CD4-positive, alpha-beta T cell treated with Interleukin-1 beta for 1 hour (primary cell): ENCODE measurements around the gene RGS17.
"Not testable (repeated sequence)": the region's sequence is repeated elsewhere in the genome, so short reads cannot be mapped to it uniquely, and the experiment has no call there.

ENCODE experiments used
- DNase-seq, 2 donors: peaks; one replicate each; pipeline ENCODE4 v3.0.0-alpha.2; 2020 to 2022

The RGS17 gene

DNA sequence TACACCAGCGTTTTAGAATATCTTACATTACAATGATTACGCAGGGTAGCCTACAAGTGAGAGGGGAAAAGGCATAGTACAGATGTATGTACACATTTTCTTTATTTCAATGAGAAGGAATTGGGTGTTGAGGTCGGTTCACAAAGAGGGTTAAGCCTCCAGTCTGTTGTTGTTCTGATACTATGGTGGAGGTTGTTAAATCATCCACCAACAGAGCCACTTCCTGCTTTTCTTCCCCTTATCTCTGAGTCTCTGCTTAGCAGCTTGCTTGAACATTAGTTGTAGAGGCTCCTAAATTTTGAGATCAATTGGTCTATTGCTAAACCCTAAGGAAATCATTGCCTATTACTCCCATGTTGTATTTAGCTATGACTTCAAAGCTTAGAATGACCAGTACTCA lies 7.3 kb downstream of the RGS17 start:
- DNase-seq, result no peak

DNA sequence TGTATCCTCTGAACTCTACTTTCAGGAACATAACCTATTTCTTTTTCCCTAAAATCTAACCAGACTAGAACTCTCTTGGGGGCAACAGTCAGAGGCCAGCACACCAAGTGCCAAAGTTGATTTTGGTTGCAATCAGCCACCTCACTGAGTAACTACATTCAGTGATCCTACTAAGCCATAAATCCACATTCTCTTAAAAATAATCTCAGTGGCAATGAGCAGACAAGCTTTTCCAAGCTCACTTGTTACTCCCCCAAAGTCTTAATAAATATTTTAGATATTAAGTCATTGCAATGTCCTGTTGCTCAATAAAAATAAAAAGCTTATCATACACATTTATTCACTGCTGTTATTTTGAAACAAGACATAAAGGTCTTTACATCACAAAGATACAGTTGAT lies 9.8 kb downstream of the RGS17 start:
- DNase-seq, result no peak

DNA sequence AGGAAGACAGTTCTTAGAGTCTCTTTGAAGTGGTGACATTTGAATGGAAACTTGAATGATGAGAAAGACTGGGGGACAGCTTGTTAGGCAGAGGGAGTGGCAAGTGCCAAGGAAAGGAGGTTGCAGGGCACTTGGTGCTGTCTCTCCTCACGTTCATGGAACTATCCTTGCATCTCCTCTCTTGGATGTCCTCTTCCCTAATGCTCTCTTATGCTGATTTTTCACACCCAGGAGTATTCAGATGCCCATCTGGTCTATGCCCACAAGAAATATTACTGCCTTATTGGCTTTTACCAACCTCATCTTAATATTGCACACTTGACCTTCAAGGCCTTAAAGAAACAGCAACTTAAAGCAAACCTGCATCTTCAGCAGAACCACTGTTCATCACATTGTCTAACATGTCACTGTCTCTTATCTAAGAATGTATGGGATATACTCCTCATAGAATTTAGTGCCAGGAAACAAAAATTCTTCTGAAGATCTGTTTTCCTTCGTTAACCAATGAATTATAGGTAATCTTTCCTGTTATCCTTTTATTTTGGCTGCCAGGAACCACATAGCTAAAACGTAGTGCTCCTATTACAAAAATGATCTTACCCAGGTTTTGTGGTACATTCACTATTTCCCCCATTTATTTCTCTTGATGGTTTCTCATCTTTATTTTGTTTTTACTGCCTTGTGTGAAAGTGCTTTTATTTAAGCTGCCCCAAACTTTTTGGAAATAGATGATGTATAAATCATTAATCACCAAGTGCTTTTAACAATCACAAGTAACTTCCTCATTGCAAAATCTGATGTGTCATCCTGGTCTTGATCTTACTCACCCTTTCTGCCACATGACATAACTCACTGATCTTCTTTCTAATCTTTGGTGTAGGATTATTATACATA lies 12.8 kb downstream of the RGS17 start:
- no peak for DNase-seq

DNA sequence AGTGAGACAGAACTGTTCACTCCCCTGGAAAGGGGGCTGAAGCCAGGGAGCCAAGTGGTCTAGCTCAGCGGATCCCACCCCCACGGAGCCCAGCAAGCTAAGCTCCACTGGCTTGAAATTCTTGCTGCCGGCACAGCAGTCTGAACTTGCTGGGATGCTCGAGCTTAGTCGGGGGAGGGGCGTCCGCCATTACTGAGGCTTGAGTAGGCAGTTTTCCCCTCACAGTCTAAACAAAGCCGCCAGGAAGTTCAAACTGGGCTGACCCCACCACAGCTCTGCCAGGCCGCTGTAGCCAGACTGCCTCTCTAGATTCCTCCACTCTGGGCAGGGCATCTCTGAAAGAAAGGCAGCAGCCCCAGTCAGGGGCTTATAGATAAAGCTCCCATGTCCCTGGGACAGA lies 20.0 kb downstream of the RGS17 start:
- DNase-seq, result not testable (repeated sequence)

DNA sequence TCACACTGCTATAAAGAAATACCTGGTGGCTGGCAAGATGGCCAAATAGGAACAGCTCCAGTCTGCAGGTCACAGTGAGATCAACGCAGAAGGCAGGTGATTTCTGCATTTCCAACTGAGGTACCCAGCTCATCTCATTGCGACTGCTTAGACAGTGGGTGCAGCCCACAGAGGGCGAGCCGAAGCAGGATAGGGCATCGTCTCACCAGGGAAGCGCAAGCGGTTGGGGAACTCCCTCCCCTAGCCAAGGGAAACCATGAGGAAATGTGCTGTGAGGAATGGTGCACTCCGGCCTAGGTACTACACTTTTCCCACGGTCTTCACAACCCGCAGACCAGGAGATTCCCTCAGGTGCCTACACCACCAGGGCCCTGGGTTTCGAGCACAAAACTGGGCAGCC lies 20.5 kb downstream of the RGS17 start:
- not testable (repeated sequence) for DNase-seq

DNA sequence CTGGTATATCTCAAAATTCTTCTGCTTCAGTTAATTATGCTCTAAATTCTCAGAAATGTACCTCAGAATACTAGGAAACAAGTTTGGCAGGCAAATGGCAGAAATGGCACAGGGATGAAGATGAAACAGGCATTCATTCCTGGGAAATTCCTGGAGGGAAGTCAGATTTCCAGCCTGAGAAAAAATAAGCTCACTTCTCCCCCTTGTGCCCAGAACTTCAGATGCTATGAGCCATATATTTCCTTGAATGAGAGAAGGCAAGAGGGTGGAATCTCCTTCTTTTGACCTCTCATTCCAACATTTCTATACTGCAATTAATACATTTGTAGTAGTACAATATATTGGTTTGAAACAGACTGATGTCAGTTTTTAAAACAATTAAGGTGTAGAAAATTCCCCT lies 22.8 kb downstream of the RGS17 start:
- no peak for DNase-seq

DNA sequence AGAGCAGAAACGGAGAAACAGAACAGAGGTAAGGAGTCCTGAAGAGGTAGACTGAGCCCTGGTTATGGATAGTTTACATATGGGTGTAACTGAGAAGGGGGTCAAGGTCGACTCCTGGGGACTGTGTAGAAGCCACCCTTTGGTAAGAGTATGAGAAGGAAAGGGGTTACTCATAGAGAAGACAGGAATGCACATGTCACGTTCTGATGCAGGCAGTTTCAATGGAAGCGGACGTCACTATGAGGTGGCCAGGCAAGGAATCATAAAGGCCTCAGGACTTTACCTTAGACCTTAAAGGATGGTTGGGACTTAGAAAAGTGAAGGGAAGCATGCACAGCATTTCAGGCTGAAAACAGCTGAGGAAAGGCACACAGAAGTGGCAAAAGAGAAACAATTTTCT lies 25.1 kb downstream of the RGS17 start:
- no peak for DNase-seq

DNA sequence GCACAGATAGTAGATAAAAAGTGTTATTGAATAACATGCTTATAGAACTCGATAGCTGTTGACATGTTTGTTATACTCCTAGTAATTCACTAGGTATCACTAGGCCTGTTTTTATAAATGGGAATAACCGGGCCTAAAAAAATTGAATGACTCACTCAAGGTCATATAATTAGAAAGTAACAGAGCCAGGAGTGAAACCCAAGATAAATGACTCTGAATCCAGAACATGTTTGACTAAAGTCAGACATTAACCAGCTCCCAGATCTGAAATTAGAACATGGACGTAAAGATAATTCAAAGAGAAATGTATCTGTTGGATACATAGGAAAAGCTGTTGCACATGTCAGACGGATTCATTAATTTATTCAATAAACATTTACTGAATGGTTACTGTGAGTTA lies 26.9 kb downstream of the RGS17 start:
- no peak for DNase-seq

DNA sequence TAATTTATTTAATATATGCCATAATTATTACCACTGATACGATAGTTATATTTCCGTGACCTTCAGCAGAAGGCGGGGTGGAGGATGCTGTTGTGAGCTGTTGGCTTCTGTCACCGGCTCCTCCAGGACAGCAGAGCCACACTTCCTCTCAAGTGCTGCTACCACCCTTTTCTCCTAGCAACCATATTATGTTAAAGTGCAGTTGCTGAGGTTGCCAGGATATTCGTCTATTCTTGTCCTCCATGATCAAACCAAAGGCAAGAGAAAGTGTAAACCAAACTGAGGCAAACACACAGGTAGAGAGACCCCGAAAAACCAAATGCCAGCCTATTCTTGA lies 27.8 kb downstream of the RGS17 start:
- DNase-seq, result no peak

DNA sequence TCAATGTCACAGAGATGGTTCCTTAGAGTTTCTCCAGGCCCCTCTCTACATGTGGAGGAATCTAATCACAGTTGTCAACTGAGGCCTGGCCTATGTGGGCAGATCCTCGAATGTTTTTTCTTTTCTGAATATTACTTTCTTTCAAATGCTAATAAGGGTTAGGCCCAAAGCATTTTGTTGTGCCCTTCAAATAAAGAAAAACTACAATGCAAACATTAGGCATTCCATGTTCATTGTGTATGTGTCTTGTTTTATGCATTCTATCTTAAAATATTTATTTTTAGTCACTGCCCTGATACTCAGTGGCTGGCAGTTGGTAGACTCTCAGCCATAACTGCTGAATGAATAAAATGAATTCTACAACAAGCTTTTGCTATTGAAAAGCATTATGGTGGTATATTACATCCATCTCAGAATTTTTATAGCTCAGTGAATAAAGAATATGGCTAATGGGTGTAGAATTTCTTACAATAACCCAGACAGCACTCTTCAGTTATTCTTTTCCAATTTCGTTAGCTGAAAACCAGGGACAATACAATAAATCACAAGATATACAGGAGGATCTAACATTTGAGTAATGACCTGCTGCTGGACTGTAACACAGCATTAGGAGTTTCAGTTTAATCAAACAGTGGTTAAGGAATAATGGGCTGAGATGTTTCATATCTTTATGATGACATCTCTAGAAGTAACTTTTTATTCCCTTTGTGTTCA lies 28.3 kb downstream of the RGS17 start:
- DNase-seq, result no peak

DNA sequence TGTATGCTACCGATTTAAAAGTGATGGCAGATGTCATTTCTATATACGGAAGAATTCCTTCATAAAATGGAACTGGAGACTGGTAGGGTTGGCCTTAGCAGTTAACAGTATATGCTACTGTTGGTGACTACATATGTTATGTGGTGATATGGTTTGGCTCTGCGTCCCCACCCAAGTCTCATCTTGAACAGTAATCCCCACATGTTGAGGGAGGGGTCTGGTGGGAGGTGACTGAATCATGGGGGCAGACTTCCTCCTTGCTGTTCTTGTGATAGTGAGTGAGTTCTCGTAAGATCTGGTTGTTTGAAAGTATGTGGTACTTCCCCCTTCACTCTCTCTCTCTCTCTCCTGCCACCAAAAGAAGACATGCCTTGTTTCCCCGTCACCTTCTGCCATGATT lies 29.6 kb downstream of the RGS17 start:
- no peak for DNase-seq

DNA sequence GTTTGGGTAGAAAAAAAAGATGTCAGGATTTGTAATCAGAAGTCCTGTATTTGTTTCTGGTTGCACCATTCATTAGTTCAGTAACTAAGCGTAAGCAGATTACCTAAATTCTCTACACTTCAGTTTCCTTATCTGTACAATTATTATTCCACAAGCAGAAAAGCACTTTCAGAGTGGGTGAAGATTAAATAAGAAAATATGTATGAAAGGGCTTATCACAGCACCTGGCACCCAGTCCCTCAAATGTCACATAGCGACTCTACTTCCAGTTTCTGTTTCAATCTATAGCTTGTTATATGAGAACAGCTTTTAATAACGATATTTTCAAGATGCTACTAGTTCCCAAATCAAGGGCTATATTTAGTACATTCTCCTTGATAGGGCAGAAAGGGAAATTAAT lies 31.4 kb downstream of the RGS17 start:
- no peak for DNase-seq

DNA sequence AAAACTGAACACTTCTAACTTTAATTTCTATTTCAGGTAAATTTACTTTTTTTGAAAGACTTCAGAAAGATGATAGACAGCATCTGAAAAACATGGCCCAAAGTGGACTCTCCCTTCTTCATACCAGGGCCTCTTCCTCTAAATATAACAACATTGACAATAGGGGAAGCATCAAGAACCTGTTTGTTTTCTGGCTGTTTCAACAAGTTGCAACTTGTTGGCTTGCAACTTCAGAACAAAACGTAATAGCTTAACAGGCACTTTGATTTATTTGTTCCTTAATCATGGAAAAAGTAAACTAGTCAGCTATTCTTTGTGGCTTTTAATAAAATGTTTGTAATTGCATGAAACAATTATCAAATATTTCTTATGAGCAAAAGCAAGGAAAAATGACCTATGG lies 34.3 kb downstream of the RGS17 start:
- no peak for DNase-seq

DNA sequence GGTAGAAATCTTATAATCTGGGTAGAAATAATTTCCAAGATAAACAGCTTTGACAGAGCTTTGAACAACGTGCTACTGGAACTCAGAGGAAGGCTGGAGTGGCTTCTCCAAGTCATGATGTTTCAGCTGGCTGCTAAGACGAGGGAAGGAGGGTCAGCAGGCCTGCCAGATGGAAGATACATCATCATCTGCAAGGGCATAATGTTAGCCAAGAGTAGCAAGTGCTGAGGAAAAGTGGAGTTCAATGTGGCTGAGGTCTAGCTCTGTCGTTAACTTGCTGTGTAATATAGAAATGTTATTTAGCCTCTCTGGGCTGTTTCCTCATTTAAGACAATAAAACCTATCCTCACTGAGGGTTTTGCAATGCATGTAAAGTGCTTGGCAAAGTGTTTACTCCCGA lies 35.1 kb downstream of the RGS17 start:
- no peak for DNase-seq

DNA sequence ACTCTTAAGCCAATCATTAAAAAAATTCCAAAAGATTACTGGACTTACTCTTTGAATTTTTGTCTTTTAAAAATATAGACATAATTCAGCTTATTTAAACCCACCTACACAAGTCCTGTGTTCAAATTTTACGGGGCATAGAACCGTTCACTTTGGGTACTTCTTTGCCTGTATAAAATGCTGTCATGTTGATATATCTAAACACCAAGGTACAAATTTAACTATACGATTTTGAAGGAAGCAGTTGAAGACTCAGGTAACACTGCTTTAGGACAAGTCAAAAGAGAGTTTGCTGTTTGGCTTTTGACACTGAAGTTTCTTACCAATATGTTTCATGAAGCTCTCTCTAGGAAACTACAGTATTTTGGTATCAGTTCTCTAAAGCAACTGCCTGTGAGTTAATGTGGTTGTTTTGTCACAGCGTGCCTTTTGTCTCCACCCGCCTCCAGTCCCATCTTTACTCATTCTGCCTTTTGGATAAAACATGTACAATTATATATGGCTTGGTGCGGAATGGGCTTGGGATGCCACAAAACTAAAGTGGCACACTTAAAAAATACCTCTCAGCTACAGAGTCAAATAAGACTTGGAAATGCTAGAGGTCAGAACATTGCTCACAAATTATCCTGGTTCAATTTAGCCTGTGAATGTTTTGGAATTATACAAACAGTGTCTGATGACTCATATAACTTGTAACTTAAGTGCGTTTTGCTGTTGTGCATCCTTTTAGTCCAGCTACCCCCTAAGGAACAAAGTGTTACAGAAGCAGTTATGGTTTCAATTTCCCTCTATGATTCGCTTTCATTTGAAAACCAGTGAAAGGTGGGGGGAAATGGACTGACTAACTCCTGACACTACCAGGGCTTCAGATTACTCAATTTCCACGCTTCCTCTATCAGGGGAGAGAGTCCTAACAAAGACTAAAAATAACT lies 38.7 kb downstream of the RGS17 start:
- no peak for DNase-seq

DNA sequence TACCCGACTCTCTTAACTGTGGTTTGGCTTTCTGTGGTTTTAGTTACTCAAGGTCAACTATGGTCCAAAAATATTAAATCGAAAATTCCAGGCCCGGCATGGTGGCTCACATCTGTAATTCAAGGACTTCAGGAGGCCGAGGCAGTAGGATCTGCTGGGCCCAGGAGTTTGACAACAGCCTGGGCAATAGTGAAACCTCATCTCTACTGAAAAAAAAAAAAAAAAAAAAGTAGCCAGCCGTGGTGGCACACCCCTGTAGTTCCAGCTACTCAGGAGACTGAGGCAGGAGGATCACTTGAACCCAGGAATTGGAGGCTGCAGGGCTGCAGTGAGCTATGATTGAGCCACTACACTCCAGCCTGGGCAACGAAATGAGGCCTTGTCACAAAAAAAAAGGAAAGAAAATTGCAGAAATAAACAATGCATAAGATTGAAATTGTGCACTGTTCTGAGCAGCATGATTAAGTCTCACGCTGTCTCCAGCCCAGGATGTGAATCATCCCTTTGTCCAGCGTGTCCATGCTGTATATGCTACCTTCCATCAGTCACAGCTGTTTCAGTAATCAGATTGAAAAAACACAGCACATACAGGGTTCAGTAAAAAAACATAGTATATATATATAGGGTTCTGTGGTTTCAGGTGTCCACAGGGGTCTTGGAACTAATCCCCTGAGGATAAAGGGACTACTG lies 40.7 kb downstream of the RGS17 start:
- peak in 1 of 2 donors; percentile 2 for DNase-seq

DNA sequence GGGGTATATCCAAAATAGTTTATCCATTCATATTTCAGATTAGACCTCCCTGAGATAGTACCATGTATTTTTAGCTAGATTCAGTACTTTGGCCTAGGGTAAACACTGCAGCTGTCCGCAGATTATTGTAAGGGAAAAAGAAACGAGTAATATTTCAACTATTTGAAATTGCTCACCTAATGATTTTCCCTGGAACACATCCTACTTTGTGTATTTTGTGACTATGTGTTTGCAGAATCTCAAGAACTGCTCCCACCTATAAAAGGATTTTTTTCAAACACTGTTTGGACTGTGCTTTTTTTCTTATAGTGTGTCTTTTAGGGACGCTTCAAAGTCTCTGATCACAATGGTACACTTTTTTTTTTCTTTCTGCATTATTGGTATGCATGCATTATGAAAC lies 42.3 kb downstream of the RGS17 start:
- DNase-seq, result no peak

DNA sequence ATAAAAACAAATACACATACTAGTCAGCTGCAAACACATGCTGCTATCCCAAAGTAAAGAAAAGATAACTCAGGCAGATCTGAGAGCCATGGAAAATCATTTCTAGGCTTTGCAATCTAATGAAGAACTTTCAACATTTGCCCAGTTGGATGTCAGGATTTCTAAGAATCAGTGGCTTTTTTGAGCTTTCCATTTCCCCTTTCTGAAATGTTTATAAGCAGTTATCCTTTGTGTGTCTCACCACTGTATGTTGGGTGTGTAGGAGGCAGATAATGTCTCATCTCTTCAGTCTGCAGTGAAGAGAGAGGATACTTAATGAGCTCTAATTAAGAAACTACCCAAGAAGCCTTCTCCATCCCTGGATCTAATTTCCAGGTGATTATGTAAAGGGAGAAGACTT lies 43.6 kb downstream of the RGS17 start:
- no peak for DNase-seq

DNA sequence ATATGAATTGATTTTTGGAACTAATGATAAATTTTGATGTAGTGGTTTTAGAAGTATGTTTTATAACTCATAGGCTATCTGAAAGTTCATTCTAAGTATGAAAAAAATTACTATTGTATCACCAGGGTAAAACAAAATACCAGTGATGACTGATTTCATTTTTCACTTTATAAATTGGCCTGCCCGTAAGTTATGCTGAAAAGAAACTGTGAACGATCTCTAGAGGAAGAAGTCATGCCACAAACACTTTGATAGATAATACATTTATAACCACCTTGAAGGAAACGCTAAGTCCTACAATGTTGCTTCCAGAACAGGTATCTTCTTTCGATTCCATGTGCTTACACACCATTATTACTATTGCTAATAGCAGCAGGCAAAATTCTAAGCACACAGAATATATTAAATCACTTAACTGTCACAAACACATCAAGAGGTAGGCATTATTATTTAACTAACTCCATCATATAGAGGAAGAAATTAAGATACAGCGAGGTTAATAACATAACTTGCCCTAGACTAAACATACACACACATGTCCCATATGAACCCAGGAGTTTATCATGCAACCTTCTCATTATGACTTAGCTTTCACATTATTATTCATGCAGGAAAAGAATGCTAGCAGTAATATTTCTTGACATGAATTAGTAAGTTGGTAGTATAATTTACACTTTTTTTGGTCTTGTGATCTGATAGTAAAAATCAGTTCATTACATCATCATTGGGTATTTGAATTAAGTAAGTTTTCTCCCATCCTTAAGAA lies 44.7 kb downstream of the RGS17 start:
- DNase-seq, result no peak

DNA sequence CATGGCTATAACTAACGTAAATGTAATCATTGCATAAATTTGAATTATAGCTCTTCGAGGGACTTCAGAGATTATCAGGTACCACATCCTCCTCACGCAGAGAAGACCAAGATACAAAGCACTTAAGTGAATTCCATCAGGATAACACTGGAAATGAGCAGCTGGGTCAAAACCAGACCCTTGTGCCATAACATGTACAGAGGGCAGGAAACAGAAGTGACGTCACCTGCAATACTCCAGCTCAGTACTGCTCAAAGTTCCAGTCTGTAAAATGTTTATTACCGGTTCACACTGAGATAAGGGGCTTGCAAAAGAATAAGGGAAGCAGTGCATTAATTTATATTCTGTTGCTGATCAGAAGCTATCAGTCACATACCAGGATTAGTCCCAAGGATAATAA lies 45.8 kb downstream of the RGS17 start:
- no peak for DNase-seq

DNA sequence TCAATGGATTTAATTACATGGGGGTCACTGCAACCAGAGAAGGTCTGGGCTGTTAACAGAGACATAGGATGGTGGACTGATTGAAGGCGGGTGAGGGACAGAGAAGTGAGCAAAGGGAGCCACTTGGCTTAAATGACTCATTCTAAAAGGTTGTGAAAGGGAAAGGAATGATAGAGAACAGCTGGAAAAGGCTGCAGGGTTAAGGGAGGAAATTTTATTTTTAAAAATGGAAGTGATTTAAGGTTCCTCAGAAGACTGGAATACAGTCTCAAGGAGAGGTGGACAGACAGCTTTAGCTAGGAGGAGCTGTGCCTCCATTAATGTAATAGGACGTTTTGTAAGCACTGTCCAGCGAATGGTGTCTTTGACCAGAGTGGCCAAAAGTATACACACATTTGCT lies 46.7 kb downstream of the RGS17 start:
- no peak for DNase-seq

DNA sequence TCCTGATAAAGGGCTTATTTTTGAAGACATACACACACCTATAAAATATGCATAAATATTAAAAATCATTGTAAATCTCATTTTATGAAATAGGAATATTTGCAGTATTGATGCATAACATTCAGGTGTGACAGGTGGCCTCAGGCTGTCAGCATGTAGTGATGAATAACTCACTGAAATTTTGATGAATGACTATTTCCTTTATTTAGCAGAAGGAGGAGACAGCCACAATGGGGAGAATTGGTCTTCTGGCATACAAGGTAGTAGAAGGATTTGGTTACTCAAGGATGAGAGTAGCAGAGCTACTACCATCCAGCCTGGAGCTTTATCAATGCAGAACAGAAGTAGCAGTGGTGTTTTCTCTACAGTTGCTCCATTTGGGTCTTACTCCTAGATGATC lies 47.2 kb downstream of the RGS17 start:
- DNase-seq, result no peak
